H1 (cell line): ENCODE results near the gene PDE8A. TPM values are rescaled to one million over a fixed set of nuclear protein-coding genes. Genes with fewer than 3 reads are reported as not detected.

Experiments used
- CTCF ChIA-PET: fragments of 300-600 bp; sonication (Branson Sonifier 250); formaldehyde crosslinking; loops from one replicate; lab custom pipeline; 2021; ENCODE audit not compliant: partially characterized antibody; lab: Charles Lee
- POLR2A ChIA-PET: fragments of 300-600 bp; sonication (Branson Sonifier 250); formaldehyde crosslinking; loops from one replicate; lab custom pipeline; 2021; ENCODE audit warnings: inconsistent platforms; ENCODE audit not compliant: partially characterized antibody; lab: Charles Lee
- DNase-seq, 2 experiments: peaks; one replicate each; pipeline versions ENCODE4 v3.0.0 to v3.0.0-alpha.2; 2010 to 2022; ENCODE audit warnings: low spot score in 2 of 2, low read depth in 1 of 2, mixed read lengths in 1 of 2
- FAIRE-seq: peaks from 2 replicates; lab custom pipeline; 2011; peaks lifted over from hg19 to GRCh38; lab: Jason Lieb, UNC
- H2AFZ ChIP-seq: 2 replicates; pipeline ENCODE4 v1.8.1; 2012; ENCODE audit warnings: low read length, inconsistent platforms
- H2AK5ac ChIP-seq: 2 replicates; pipeline ENCODE4 v1.6.1; 2013; ENCODE audit warnings: low read depth, low read length
- H2BK120ac ChIP-seq: replicated peaks from 2 replicates; pipeline ENCODE3; 2013; ENCODE audit warnings: low read depth, low read length, inconsistent platforms
- H2BK12ac ChIP-seq: 2 replicates; pipeline ENCODE4 v1.6.1; 2013; ENCODE audit warnings: low read depth, low read length
- H2BK15ac ChIP-seq: 2 replicates; pipeline ENCODE4 v1.6.1; 2013; ENCODE audit warnings: low read length
- H2BK20ac ChIP-seq: 2 replicates; pipeline ENCODE4 v1.6.1; 2013; ENCODE audit warnings: low read length
- H2BK5ac ChIP-seq: 2 replicates; pipeline ENCODE4 v1.6.1; 2013; ENCODE audit warnings: low read depth, low read length
- H3K14ac ChIP-seq: 2 replicates; pipeline ENCODE4 v1.6.1; 2013; ENCODE audit warnings: inconsistent platforms; ENCODE audit not compliant: insufficient read length
- H3K18ac ChIP-seq: 2 replicates; pipeline ENCODE4 v1.6.1; 2013; ENCODE audit warnings: low read length; ENCODE audit errors: extremely low read depth
- H3K23ac ChIP-seq: 2 replicates; pipeline ENCODE4 v1.6.1; 2013; ENCODE audit warnings: inconsistent platforms; ENCODE audit not compliant: insufficient read length
- H3K23me2 ChIP-seq: 2 replicates; pipeline ENCODE4 v1.6.1; 2013; ENCODE audit warnings: low read depth, low read length
- H3K27ac ChIP-seq: 2 replicates; pipeline ENCODE4 v1.6.1; 2011; ENCODE audit warnings: low read depth, low read length, inconsistent platforms
- H3K27me3 ChIP-seq, 4 experiments: replicated peaks in 1 of 4; 1 replicate in 1 of 4; 2 replicates in 3 of 4; pipeline versions ENCODE4 v1.6.1 to v1.8.1; 2011 to 2013; ENCODE audit warnings: low read length in 3 of 4, mild to moderate bottlenecking in 3 of 4, inconsistent platforms in 2 of 4, mixed read lengths in 2 of 4, moderate library complexity in 1 of 4; ENCODE audit not compliant: control insufficient read depth in 3 of 4, insufficient read depth in 3 of 4; ENCODE audit errors: extremely low read depth in 1 of 4
- H3K36me3 ChIP-seq, 4 experiments: 2 replicates each; pipeline versions ENCODE4 v1.6.1 to v1.8.1; 2011 to 2013; ENCODE audit warnings: mild to moderate bottlenecking in 4 of 4, low read length in 3 of 4, moderate library complexity in 2 of 4, control low read depth in 1 of 4, inconsistent platforms in 1 of 4; ENCODE audit not compliant: insufficient read depth in 4 of 4, control insufficient read depth in 2 of 4
- H3K4ac ChIP-seq: replicated peaks from 2 replicates; pipeline ENCODE3; 2013; ENCODE audit warnings: low read length, low read depth, mixed read lengths, inconsistent platforms; ENCODE audit not compliant: insufficient read length
- H3K4me1 ChIP-seq, 4 experiments: replicated peaks in 1 of 4; 1 replicate in 1 of 4; 2 replicates in 3 of 4; pipeline versions ENCODE4 v1.6.1 to v1.8.1; 2011 to 2013; ENCODE audit warnings: low read length in 3 of 4, inconsistent platforms in 2 of 4, mixed read lengths in 1 of 4; ENCODE audit not compliant: insufficient read depth in 4 of 4, control insufficient read depth in 3 of 4
- H3K4me2 ChIP-seq, 2 experiments: 2 replicates each; pipeline versions ENCODE4 v1.6.1 to v1.8.1; 2011 to 2013; ENCODE audit warnings: low read depth in 2 of 2, low read length in 2 of 2, control low read depth in 1 of 2, inconsistent platforms in 1 of 2, mild to moderate bottlenecking in 1 of 2; ENCODE audit not compliant: insufficient read depth in 1 of 2
- H3K4me3 ChIP-seq, 4 experiments: fragments of 200-600, 300-600 bp in 1 of 4; sonication (generic), shearing (Covaris generic), sonication (Bioruptor Twin) in 1 of 4; 2 replicates each; pipeline versions ENCODE4 v1.5.1 to v1.8.1; 2011 to 2016; ENCODE audit warnings: low read length in 4 of 4, low read depth in 3 of 4, control low read depth in 2 of 4, inconsistent platforms in 2 of 4, mild to moderate bottlenecking in 2 of 4, mixed read lengths in 1 of 4, moderate library complexity in 1 of 4; ENCODE audit not compliant: insufficient read depth in 2 of 4; ENCODE audit errors: extremely low read depth in 1 of 4
- H3K56ac ChIP-seq: replicated peaks from 2 replicates; pipeline ENCODE3; 2013; ENCODE audit warnings: low read depth, mild to moderate bottlenecking, mixed read lengths, low read length, inconsistent platforms; ENCODE audit not compliant: insufficient read length
- H3K79me1 ChIP-seq: 2 replicates; pipeline ENCODE4 v1.6.1; 2013; ENCODE audit warnings: low read depth, low read length, control low read depth
- H3K79me2 ChIP-seq, 2 experiments: 2 replicates each; pipeline versions ENCODE4 v1.6.1 to v1.8.1; 2012 to 2013; ENCODE audit warnings: low read length in 2 of 2, mild to moderate bottlenecking in 2 of 2, inconsistent platforms in 1 of 2; ENCODE audit not compliant: insufficient read depth in 2 of 2, control insufficient read depth in 1 of 2
- H3K9ac ChIP-seq, 4 experiments: replicated peaks in 1 of 4; 1 replicate in 1 of 4; 2 replicates in 3 of 4; pipeline versions ENCODE4 v1.6.1 to v1.8.1; 2011 to 2013; ENCODE audit warnings: low read depth in 3 of 4, low read length in 3 of 4, control low read depth in 2 of 4, mild to moderate bottlenecking in 2 of 4, moderate library complexity in 2 of 4, inconsistent platforms in 1 of 4; ENCODE audit errors: extremely low read depth in 1 of 4
- H3K9me3 ChIP-seq, 2 experiments: 2 replicates each; pipeline versions ENCODE4 v1.6.1 to v1.8.1; 2012 to 2013; ENCODE audit warnings: mild to moderate bottlenecking in 2 of 2, moderate library complexity in 2 of 2, control low read depth in 1 of 2, inconsistent platforms in 1 of 2, low read depth in 1 of 2, low read length in 1 of 2, mixed read lengths in 1 of 2; ENCODE audit not compliant: insufficient read depth in 2 of 2
- H4K20me1 ChIP-seq, 2 experiments: replicated peaks in 1 of 2; 2 replicates each; pipeline versions ENCODE3 to v1.8.1; 2011 to 2013; ENCODE audit warnings: inconsistent platforms in 2 of 2, low read length in 2 of 2, mild to moderate bottlenecking in 1 of 2; ENCODE audit not compliant: insufficient read depth in 2 of 2, control insufficient read depth in 1 of 2
- H4K5ac ChIP-seq: 2 replicates; pipeline ENCODE4 v1.6.1; 2013; ENCODE audit warnings: low read length, low read depth, mixed read lengths, inconsistent platforms; ENCODE audit not compliant: insufficient read length
- H4K8ac ChIP-seq: 2 replicates; pipeline ENCODE4 v1.8.0; 2013; ENCODE audit warnings: mild to moderate bottlenecking, moderate library complexity, low read length, inconsistent platforms; ENCODE audit not compliant: insufficient read depth; ENCODE audit errors: extremely low read depth
- H4K91ac ChIP-seq: replicated peaks from 2 replicates; pipeline ENCODE3; 2013; ENCODE audit warnings: low read length, mixed read lengths, inconsistent platforms; ENCODE audit not compliant: insufficient read length
- CEBPB ChIP-seq: IDR thresholded peaks from 2 replicates; pipeline ENCODE4 v1.6.1; 2012; ENCODE audit warnings: low read depth, low read length
- CREB1 ChIP-seq: IDR thresholded peaks from 2 replicates; pipeline ENCODE4 v1.6.1; 2012; ENCODE audit warnings: inconsistent platforms
- GTF2F1 ChIP-seq: IDR thresholded peaks from 2 replicates; pipeline ENCODE4 v1.6.1; 2012; ENCODE audit warnings: low read depth, low read length, improper control_type of control experiment, borderline replicate concordance
- POLR2A ChIP-seq, 2 experiments: IDR thresholded peaks; 1 replicate in 1 of 2; 2 replicates in 1 of 2; pipeline ENCODE4 v1.6.1; 2011; ENCODE audit warnings: low read depth in 2 of 2, low read length in 2 of 2, mild to moderate bottlenecking in 2 of 2; ENCODE audit errors: control extremely low read depth in 1 of 2
- WGBS, 2 experiments: shearing (Covaris generic) in 1 of 2; methylation state at CpG; one replicate each; pipeline versions ENCODE4 v1.1.6 to v1.1.7; 2013 to 2015; ENCODE audit warnings: low lambda C conversion rate in 2 of 2, mixed read lengths in 2 of 2, inconsistent platforms in 1 of 2, low coverage in 1 of 2, missing lambda C conversion rate in 1 of 2; ENCODE audit not compliant: insufficient replicate concordance in 2 of 2, insufficient coverage in 1 of 2, insufficient read length in 1 of 2; ENCODE audit errors: extremely low coverage in 1 of 2, missing lambda C conversion rate in 1 of 2; 5-methylcytosine and 5-hydroxymethylcytosine counted together
- polyA plus RNA-seq, 7 experiments: library from polyadenylated mRNA; depleted of rRNA in 3 of 7; stranded (reverse) in 5 of 7; unstranded in 2 of 7; fragments of >200 nt in 5 of 7; fragments of 200-250 nt in 2 of 7; gene quantifications; 1 replicate in 5 of 7; 2 replicates in 1 of 7; 4 replicates in 1 of 7; pipeline versions ENCODE4 v1.2.1 to v1.2.3, GENCODE V29; 2011 to 2013; ENCODE audit warnings: missing spikeins in 2 of 7, mixed read lengths in 2 of 7
- total RNA-seq: library from RNA; stranded (reverse); fragmentation: NEBNext Ultra II Directional; extraction: Animal tissue kit (Norgen Biotek cat#: 25700); gene quantifications from 2 replicates; pipeline ENCODE4 v1.2.1, GENCODE V29; 2021
- TF ChIP-seq, protein P1 (sequence below): IDR thresholded peaks from 2 replicates; pipeline ENCODE4 v1.6.1; 2012; ENCODE audit warnings: low read length, inconsistent platforms
- TF ChIP-seq, protein P2 (sequence below): IDR thresholded peaks from 2 replicates; pipeline ENCODE4 v1.6.1; 2012; ENCODE audit warnings: inconsistent platforms
- TF ChIP-seq, protein P3 (sequence below): IDR thresholded peaks from 2 replicates; pipeline ENCODE4 v1.6.1; 2011; ENCODE audit warnings: low read length, improper control_type of control experiment

Gene PDE8A
- total and polyA plus RNA-seq, 2 of the 8 experiments (the other 6 are each of a cell fraction or from before 2014, with no cell fraction given), result 6.9 to 7.8 TPM

DNA sequence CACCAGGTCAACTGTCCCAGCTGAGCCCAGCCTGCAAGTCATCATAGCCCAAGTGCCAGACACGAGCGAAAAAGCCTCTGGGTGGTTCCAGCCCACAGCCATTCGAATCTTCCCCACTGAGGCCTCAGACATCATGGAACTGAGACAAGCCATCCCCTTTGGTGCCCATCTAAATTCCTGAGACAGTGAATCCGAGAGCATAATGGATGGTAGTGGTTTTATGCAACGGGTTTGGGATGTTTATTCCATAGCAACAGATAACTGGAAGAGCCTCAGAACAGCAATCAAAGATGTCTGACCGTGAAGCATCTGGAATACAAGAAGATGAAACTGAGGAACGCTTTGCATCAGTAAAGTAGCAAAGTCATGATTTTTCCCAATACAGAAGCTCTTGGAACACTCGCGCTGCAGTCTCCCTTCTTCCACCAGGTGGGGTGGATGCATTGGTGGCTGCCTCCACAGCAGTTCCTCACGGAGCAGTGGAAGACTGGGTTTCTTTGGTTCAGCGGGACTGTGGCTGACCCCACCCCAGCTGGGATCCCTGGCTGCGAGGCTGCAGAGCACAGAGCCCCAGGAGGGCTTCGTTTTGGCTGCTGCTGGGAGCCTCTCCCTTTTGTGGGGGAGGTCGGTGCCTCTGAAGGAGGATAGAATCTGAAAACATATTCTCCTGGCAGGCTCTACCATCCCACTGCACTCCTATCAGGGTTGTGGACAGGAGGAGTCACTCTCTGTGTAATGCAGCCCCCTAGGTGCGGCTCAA, 26.4 kb upstream of the PDE8A start:
- H4K8ac ChIP-seq, result no peak overlapping the region
- 55% methylated on average over 15 of the region's 15 CpGs; no CpG with 5 or more reads in 1 of the 2 experiments for WGBS, 2 experiments
- H3K27me3 ChIP-seq, result no peaks in the 10 kb centered on the region
- peak overlapping the region in 1 of 2 experiments; percentile 50; a peak in 1 of 4 replicates for H3K4me2 ChIP-seq
- H3K23me2 ChIP-seq, result no peaks in the 10 kb centered on the region
- DNase-seq (peak in 1 of 2 experiments; percentile 70), FAIRE-seq (no peak)
- ChIA-PET CTCF (interaction anchor here (0.6 to 3.2 kb wide), 18 partner anchors 8 to 383 kb away, joined by 3 to 27 read pairs (median 4); no protein-coding TSS in a partner anchor), POLR2A (no interaction called here)
- no peak overlapping the region for H3K4ac ChIP-seq
- no peak overlapping the region for H3K18ac ChIP-seq
- H3K9me3 ChIP-seq, result no peaks in the 10 kb centered on the region
- H2BK5ac ChIP-seq, result no peak overlapping the region
- H3K36me3 ChIP-seq, result no peaks in the 10 kb centered on the region
- no peak overlapping the region for H3K14ac ChIP-seq
- no peaks in the 10 kb centered on the region for H3K79me1 ChIP-seq
- no peak overlapping the region for H3K9ac ChIP-seq
- no peak overlapping the region for H3K23ac ChIP-seq
- no peak overlapping the region for H2BK12ac ChIP-seq
- H3K27ac ChIP-seq, result no peak overlapping the region
- no peak overlapping the region for H4K91ac ChIP-seq
- H2BK20ac ChIP-seq, result no peak overlapping the region; the same call in 1 of the 2 replicates
- H3K79me2 ChIP-seq, result no peaks in the 10 kb centered on the region
- H4K20me1 ChIP-seq, result no peaks in the 10 kb centered on the region
- H4K5ac ChIP-seq, result no peak overlapping the region
- no peak overlapping the region for H3K4me3 ChIP-seq
- 0 out of 2 replicates have a peak overlapping the region, but pooled peaks have one; percentile 32 for H2BK15ac ChIP-seq
- no peak overlapping the region for H2AK5ac ChIP-seq
- H3K4me1 ChIP-seq, result peaks cover 0 to 9% (median 1%) of the 10 kb centered on the region in 4 experiments; a peak in 4 of 7 replicates
- H2BK120ac ChIP-seq, result no peak overlapping the region
- no peak overlapping the region for H3K56ac ChIP-seq
- peak overlapping the region; percentile 73 for H2AFZ ChIP-seq
- TF ChIP-seq POLR2A (IDR thresholded peaks at IDR 0.05; ENCODE audit: control extremely low read depth in 1 of 2, low read depth in 2 of 2, low read length in 2 of 2), result no peak
- TF ChIP-seq, protein P1, sequence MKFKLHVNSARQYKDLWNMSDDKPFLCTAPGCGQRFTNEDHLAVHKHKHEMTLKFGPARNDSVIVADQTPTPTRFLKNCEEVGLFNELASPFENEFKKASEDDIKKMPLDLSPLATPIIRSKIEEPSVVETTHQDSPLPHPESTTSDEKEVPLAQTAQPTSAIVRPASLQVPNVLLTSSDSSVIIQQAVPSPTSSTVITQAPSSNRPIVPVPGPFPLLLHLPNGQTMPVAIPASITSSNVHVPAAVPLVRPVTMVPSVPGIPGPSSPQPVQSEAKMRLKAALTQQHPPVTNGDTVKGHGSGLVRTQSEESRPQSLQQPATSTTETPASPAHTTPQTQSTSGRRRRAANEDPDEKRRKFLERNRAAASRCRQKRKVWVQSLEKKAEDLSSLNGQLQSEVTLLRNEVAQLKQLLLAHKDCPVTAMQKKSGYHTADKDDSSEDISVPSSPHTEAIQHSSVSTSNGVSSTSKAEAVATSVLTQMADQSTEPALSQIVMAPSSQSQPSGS, result no peak
- no peak for TF ChIP-seq CEBPB
- no peak for TF ChIP-seq CREB1
- TF ChIP-seq, protein P2, sequence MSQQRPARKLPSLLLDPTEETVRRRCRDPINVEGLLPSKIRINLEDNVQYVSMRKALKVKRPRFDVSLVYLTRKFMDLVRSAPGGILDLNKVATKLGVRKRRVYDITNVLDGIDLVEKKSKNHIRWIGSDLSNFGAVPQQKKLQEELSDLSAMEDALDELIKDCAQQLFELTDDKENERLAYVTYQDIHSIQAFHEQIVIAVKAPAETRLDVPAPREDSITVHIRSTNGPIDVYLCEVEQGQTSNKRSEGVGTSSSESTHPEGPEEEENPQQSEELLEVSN, result no peak
- TF ChIP-seq GTF2F1, result no peak
- TF ChIP-seq, protein P3, sequence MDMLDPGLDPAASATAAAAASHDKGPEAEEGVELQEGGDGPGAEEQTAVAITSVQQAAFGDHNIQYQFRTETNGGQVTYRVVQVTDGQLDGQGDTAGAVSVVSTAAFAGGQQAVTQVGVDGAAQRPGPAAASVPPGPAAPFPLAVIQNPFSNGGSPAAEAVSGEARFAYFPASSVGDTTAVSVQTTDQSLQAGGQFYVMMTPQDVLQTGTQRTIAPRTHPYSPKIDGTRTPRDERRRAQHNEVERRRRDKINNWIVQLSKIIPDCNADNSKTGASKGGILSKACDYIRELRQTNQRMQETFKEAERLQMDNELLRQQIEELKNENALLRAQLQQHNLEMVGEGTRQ, result no peak
